IMR-90 (cell line): Measurements from ENCODE around the gene TBC1D12. TPM values are rescaled to one million over a fixed set of nuclear protein-coding genes. Genes with fewer than 3 reads are reported as not detected.

ENCODE experiments used
- ATAC-seq: fragments of 200-7000 bp; cut with Tn5 transposase; 2 replicates; pipeline ENCODE4 v1.9.1; 2020; ENCODE audit warnings: low read depth, mild to moderate bottlenecking, moderate library complexity
- BruUV-seq: library from RNA; stranded (reverse); fragments of 400-500 nt; replicated peaks from 2 replicates; lab custom pipeline; 2021; lab: Mats Ljungman, UMichigan
- CTCF ChIA-PET: fragments of 300-600 bp; formaldehyde crosslinking; extraction: SDS; loops from one replicate; lab custom pipeline; 2021; ENCODE audit warnings: antibody characterized with exemption; lab: Yijun Ruan, JAX
- POLR2A ChIA-PET: fragments of 300-600 bp; sonication (Branson Sonifier 250); formaldehyde crosslinking; loops from one replicate; lab custom pipeline; 2022; ENCODE audit warnings: antibody characterized with exemption; ENCODE audit not compliant: unreplicated experiment; lab: Charles Lee
- DNase-seq: peaks from one replicate; pipeline ENCODE4 v3.0.0; 2013
- H2AFZ ChIP-seq: replicated peaks from 2 replicates; pipeline ENCODE3; 2013; ENCODE audit warnings: low read length, mild to moderate bottlenecking; ENCODE audit not compliant: poor library complexity
- H2AK5ac ChIP-seq: 2 replicates; pipeline ENCODE4 v1.6.1; 2013; ENCODE audit warnings: low read depth, low read length, inconsistent platforms
- H2AK9ac ChIP-seq: replicated peaks from 2 replicates; pipeline ENCODE3; 2013; ENCODE audit warnings: mild to moderate bottlenecking, low read depth, low read length, moderate library complexity; ENCODE audit not compliant: poor library complexity
- H2BK120ac ChIP-seq: 2 replicates; pipeline ENCODE4 v1.6.1; 2013; ENCODE audit warnings: low read depth, low read length, inconsistent platforms
- H2BK15ac ChIP-seq: 3 replicates; pipeline ENCODE4 v1.6.1; 2013; ENCODE audit warnings: low read depth, low read length, inconsistent platforms
- H2BK20ac ChIP-seq: 2 replicates; pipeline ENCODE4 v1.6.1; 2013; ENCODE audit warnings: low read depth, mild to moderate bottlenecking, inconsistent platforms, low read length, moderate library complexity
- H2BK5ac ChIP-seq: 2 replicates; pipeline ENCODE4 v1.6.1; 2013; ENCODE audit warnings: mild to moderate bottlenecking, low read depth, low read length, inconsistent platforms; ENCODE audit not compliant: poor library complexity, severe bottlenecking
- H3K14ac ChIP-seq: replicated peaks from 2 replicates; pipeline ENCODE4 v1.6.1; 2013; ENCODE audit warnings: low read depth, low read length, inconsistent platforms
- H3K18ac ChIP-seq: 2 replicates; pipeline ENCODE4 v1.6.1; 2013; ENCODE audit warnings: low read depth, low read length, control low read depth
- H3K23ac ChIP-seq: 2 replicates; pipeline ENCODE4 v1.6.1; 2013; ENCODE audit warnings: low read depth, low read length, inconsistent platforms
- H3K27ac ChIP-seq: 2 replicates; pipeline ENCODE4 v1.5.1; 2013; ENCODE audit warnings: mild to moderate bottlenecking, control low read depth, low read length; ENCODE audit not compliant: insufficient read depth
- H3K27me3 ChIP-seq: 2 replicates; pipeline ENCODE4 v1.6.1; 2013; ENCODE audit warnings: low read length; ENCODE audit not compliant: control insufficient read depth, insufficient read depth
- H3K36me3 ChIP-seq: 2 replicates; pipeline ENCODE4 v1.6.1; 2013; ENCODE audit warnings: low read length, mixed read lengths; ENCODE audit not compliant: control insufficient read depth, insufficient read depth
- H3K4ac ChIP-seq: 2 replicates; pipeline ENCODE4 v1.6.1; 2013; ENCODE audit warnings: low read depth, low read length, inconsistent platforms
- H3K4me1 ChIP-seq: 2 replicates; pipeline ENCODE4 v1.6.1; 2013; ENCODE audit warnings: low read length, mixed read lengths; ENCODE audit not compliant: control insufficient read depth, insufficient read depth
- H3K4me2 ChIP-seq: 2 replicates; pipeline ENCODE4 v1.6.1; 2013; ENCODE audit warnings: low read depth, mild to moderate bottlenecking, control low read depth, low read length, moderate library complexity
- H3K4me3 ChIP-seq: 2 replicates; pipeline ENCODE4 v1.5.1; 2013; ENCODE audit warnings: low read depth, mild to moderate bottlenecking, control low read depth, low read length, moderate library complexity; ENCODE audit not compliant: insufficient read depth
- H3K56ac ChIP-seq: 2 replicates; pipeline ENCODE4 v1.6.1; 2013; ENCODE audit warnings: low read length, inconsistent platforms; ENCODE audit not compliant: insufficient read depth; ENCODE audit errors: extremely low read depth
- H3K79me1 ChIP-seq, 2 experiments: 2 replicates each; pipeline ENCODE4 v1.6.1; 2013; ENCODE audit warnings: low read length in 2 of 2, inconsistent platforms in 1 of 2, low read depth in 1 of 2
- H3K9ac ChIP-seq: 2 replicates; pipeline ENCODE4 v1.6.1; 2013; ENCODE audit warnings: low read depth, low read length, control low read depth
- H3K9me1 ChIP-seq: 2 replicates; pipeline ENCODE4 v1.6.1; 2013; ENCODE audit warnings: low read length, inconsistent platforms; ENCODE audit not compliant: insufficient read depth
- H3K9me3 ChIP-seq: 2 replicates; pipeline ENCODE4 v1.6.1; 2013; ENCODE audit warnings: low read length; ENCODE audit not compliant: control insufficient read depth, insufficient read depth
- H4K20me1 ChIP-seq: 2 replicates; pipeline ENCODE4 v1.6.1; 2013; ENCODE audit warnings: low read length, inconsistent platforms; ENCODE audit not compliant: insufficient read depth
- H4K5ac ChIP-seq: 2 replicates; pipeline ENCODE4 v1.6.1; 2013; ENCODE audit warnings: mild to moderate bottlenecking, low read depth, low read length, control low read depth
- H4K8ac ChIP-seq, 2 experiments: 2 replicates each; pipeline ENCODE4 v1.6.1; 2013; ENCODE audit warnings: low read depth in 2 of 2, low read length in 2 of 2, control low read depth in 1 of 2, inconsistent platforms in 1 of 2
- H4K91ac ChIP-seq: 2 replicates; pipeline ENCODE4 v1.6.1; 2013; ENCODE audit warnings: low read depth, low read length, inconsistent platforms; ENCODE audit not compliant: insufficient read depth
- BHLHE40 ChIP-seq: fragments of 150-350 bp; IDR thresholded peaks from 2 replicates; pipeline ENCODE4 v1.6.1; 2016; ENCODE audit warnings: mild to moderate bottlenecking, low read depth, low read length
- CEBPB ChIP-seq: IDR thresholded peaks from 2 replicates; pipeline ENCODE4 v1.6.1; 2012; ENCODE audit warnings: low read depth, low read length, improper control_type of control experiment
- CHD1 ChIP-seq: IDR thresholded peaks from 2 replicates; pipeline ENCODE4 v1.6.1; 2012; ENCODE audit warnings: low read depth, low read length, improper control_type of control experiment
- CTCF ChIP-seq: conservative IDR thresholded peaks from 2 replicates; pipeline ENCODE4 v1.5.1; 2012; ENCODE audit warnings: mild to moderate bottlenecking, low read depth, low read length, improper control_type of control experiment
- FOS ChIP-seq: fragments of 150-350 bp; IDR thresholded peaks from 2 replicates; pipeline ENCODE4 v1.6.1; 2016; ENCODE audit warnings: low read depth, low read length
- MAFK ChIP-seq: IDR thresholded peaks from 2 replicates; pipeline ENCODE4 v1.6.1; 2012; ENCODE audit warnings: low read depth, low read length, improper control_type of control experiment
- MAZ ChIP-seq: IDR thresholded peaks from 2 replicates; pipeline ENCODE4 v1.6.1; 2012; ENCODE audit warnings: low read depth, mild to moderate bottlenecking, low read length, improper control_type of control experiment, moderate library complexity, borderline replicate concordance
- MXI1 ChIP-seq: IDR thresholded peaks from 2 replicates; pipeline ENCODE4 v1.6.1; 2012; ENCODE audit warnings: low read depth, mild to moderate bottlenecking, low read length, moderate library complexity, borderline replicate concordance
- NFE2L2 ChIP-seq: fragments of 150-350 bp; IDR thresholded peaks from 2 replicates; pipeline ENCODE4 v1.6.1; 2016; ENCODE audit warnings: low read depth, mild to moderate bottlenecking, low read length
- POLR2A ChIP-seq: IDR thresholded peaks from 2 replicates; pipeline ENCODE4 v1.6.1; 2012; ENCODE audit warnings: mild to moderate bottlenecking, low read depth, low read length
- RAD21 ChIP-seq: IDR thresholded peaks from 2 replicates; pipeline ENCODE4 v1.6.1; 2012; ENCODE audit warnings: low read length, improper control_type of control experiment
- RCOR1 ChIP-seq: IDR thresholded peaks from 2 replicates; pipeline ENCODE4 v1.6.1; 2012; ENCODE audit warnings: mild to moderate bottlenecking, low read length, improper control_type of control experiment; ENCODE audit not compliant: insufficient replicate concordance
- RFX5 ChIP-seq: IDR thresholded peaks from 2 replicates; pipeline ENCODE4 v1.8.0; 2012; ENCODE audit warnings: low read depth, mild to moderate bottlenecking, low read length, moderate library complexity
- SMC3 ChIP-seq: fragments of 150-350 bp; IDR thresholded peaks from 2 replicates; pipeline ENCODE4 v1.6.1; 2016; ENCODE audit warnings: low read depth, mild to moderate bottlenecking, antibody characterized with exemption, low read length, moderate library complexity
- WGBS, 2 experiments: methylation state at CpG; one replicate each; pipeline versions ENCODE4 v1.1.5 to v1.1.7; 2013; ENCODE audit warnings: missing lambda C conversion rate in 2 of 2; ENCODE audit not compliant: insufficient read length in 1 of 2; ENCODE audit errors: extremely low coverage in 2 of 2; 5-methylcytosine and 5-hydroxymethylcytosine counted together
- dilution Hi-C: fragments of 300-500 bp; cut with HindIII; formaldehyde crosslinking; loops from one replicate; pipeline ENCODE4 v1.14.3; 2018; ENCODE audit warnings: low sequenced_read_pairs; ENCODE audit not compliant: unreplicated experiment
- in situ Hi-C: fragments of 300-500 bp; cut with MboI; formaldehyde crosslinking; loops from 3 replicates; pipeline ENCODE4 v1.14.3; 2019; ENCODE audit warnings: low sequenced_read_pairs, inconsistent platforms, mixed read lengths
- intact Hi-C: fragments of 100-400 bp; cut with micrococcal nuclease; formaldehyde crosslinking; loops from 2 replicates; pipeline ENCODE4 v1.10.0; 2022
- polyA plus RNA-seq, 3 experiments: library from polyadenylated mRNA; depleted of rRNA; stranded (reverse); fragments of >200 nt; gene quantifications; 2 replicates each; pipeline ENCODE4 v1.2.3, GENCODE V29; 2012; ENCODE audit warnings: low replicate concordance in 1 of 3
- total RNA-seq: library from RNA; depleted of rRNA; stranded (reverse); fragments of >200 nt; gene quantifications from 2 replicates; pipeline ENCODE4 v1.2.3, GENCODE V29; 2012
- TF ChIP-seq, protein P1 (sequence below): fragments of 150-350 bp; IDR thresholded peaks from 2 replicates; pipeline ENCODE4 v1.6.1; 2016; ENCODE audit warnings: low read depth, mild to moderate bottlenecking, low read length, moderate library complexity, borderline replicate concordance
- TF ChIP-seq, protein P2 (sequence below): fragments of 150-350 bp; IDR thresholded peaks from 2 replicates; pipeline ENCODE4 v1.6.1; 2017; ENCODE audit warnings: mild to moderate bottlenecking, antibody characterized with exemption, low read length, low read depth

Gene TBC1D12
- total and polyA plus RNA-seq, 2 of the 4 experiments (the other 2 are of a cell fraction): 1.9 to 5.4 TPM

DNA sequence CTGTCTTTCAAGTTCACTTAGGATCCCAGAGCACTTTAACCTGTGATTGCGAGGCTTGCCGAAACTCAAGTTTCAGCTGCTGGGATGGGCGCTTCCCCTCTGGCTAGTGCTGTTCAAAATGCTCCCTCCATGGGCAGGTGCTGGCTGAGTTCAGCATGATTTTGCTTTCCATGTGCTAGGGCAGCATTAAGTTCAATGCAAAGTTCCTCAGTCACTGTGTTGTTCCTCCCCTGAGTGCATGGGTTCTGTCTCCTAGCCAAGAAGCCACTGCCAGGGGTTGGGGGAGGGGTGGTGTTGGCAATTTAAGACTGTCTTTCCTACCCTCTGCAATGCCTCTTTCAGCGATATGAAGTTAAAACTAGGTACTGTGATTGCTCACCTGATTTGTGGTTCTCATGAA, 86.8 kb downstream of the TBC1D12 start:
- Histone ChIP-seq H3K23ac (no peak overlapping the region), H3K4me1 (no peaks in the 10 kb centered on the region), H3K9me1 (no peaks in the 10 kb centered on the region), H3K9ac (no peak overlapping the region), H2AK5ac (no peak overlapping the region), H2BK15ac (no peak overlapping the region), H3K27me3 (no peaks in the 10 kb centered on the region), H4K8ac (no peak overlapping the region), H4K5ac (no peak overlapping the region), H4K20me1 (no peaks in the 10 kb centered on the region), H3K14ac (no peak overlapping the region), H3K4me3 (no peak overlapping the region), H3K9me3 (no peaks in the 10 kb centered on the region), H3K56ac (no peak overlapping the region), H3K36me3 (no peaks in the 10 kb centered on the region), H3K4me2 (no peak overlapping the region), H2AFZ (no peak overlapping the region), H3K4ac (no peak overlapping the region), H3K79me1 (peaks cover 2 to 10% of the 10 kb centered on the region in 2 experiments; a peak in 3 of 4 replicates), H2BK20ac (no peak overlapping the region), H2AK9ac (no peak overlapping the region), H4K91ac (no peak overlapping the region), H3K27ac (no peak overlapping the region), H2BK120ac (no peak overlapping the region), H2BK5ac (no peak overlapping the region), H3K18ac (no peak overlapping the region)
- TF ChIP-seq FOS (no peak), CTCF (no peak), CEBPB (no peak), MAZ (no peak), RAD21 (no peak), NFE2L2 (no peak), RFX5 (no peak), CHD1 (no peak), POLR2A (no peak), MAFK (no peak), BHLHE40 (no peak), MXI1 (no peak), RCOR1 (no peak), SMC3 (no peak)
- TF ChIP-seq, protein P1, sequence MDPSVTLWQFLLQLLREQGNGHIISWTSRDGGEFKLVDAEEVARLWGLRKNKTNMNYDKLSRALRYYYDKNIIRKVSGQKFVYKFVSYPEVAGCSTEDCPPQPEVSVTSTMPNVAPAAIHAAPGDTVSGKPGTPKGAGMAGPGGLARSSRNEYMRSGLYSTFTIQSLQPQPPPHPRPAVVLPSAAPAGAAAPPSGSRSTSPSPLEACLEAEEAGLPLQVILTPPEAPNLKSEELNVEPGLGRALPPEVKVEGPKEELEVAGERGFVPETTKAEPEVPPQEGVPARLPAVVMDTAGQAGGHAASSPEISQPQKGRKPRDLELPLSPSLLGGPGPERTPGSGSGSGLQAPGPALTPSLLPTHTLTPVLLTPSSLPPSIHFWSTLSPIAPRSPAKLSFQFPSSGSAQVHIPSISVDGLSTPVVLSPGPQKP: no peak
- TF ChIP-seq, protein P2, sequence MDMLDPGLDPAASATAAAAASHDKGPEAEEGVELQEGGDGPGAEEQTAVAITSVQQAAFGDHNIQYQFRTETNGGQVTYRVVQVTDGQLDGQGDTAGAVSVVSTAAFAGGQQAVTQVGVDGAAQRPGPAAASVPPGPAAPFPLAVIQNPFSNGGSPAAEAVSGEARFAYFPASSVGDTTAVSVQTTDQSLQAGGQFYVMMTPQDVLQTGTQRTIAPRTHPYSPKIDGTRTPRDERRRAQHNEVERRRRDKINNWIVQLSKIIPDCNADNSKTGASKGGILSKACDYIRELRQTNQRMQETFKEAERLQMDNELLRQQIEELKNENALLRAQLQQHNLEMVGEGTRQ: no peak
- WGBS, 2 experiments: 100% methylated on average over 3 of the region's 4 CpGs; no CpG with 5 or more reads in 1 of the 2 experiments
- no TSS peak for BruUV-seq
- dilution Hi-C loops: no loop called here
- CTCF ChIA-PET: no interaction called here
- in situ Hi-C loops: no loop called here
- intact Hi-C loops: no loop called here
- no peak for DNase-seq
- no peak for ATAC-seq
- POLR2A ChIA-PET: no interaction called here
